MCF 10A (cell line): Measurements from ENCODE around the gene FLRT2. TPM values are rescaled to one million over a fixed set of nuclear protein-coding genes. Genes with fewer than 3 reads are reported as not detected.

Source experiments
- BruUV-seq: library from RNA; stranded (reverse); fragments of 400-500 nt; replicated peaks from 2 replicates; lab custom pipeline; 2021; lab: Mats Ljungman, UMichigan
- CTCF ChIA-PET: fragments of 300-600 bp; sonication (Branson Sonifier 250); formaldehyde crosslinking; extraction: SDS; loops from one replicate; lab custom pipeline; 2021; ENCODE audit warnings: antibody characterized with exemption, inconsistent platforms; lab: Yijun Ruan, JAX
- POLR2A ChIA-PET: fragments of 300-600, 350-650 bp; sonication (Branson Sonifier 250); formaldehyde crosslinking; extraction: SDS; loops from one replicate; lab custom pipeline; 2020; ENCODE audit warnings: antibody characterized with exemption, inconsistent platforms; lab: Yijun Ruan, JAX
- DNase-seq: peaks from one replicate; pipeline ENCODE4 v3.0.0-alpha.2; 2018; ENCODE audit not compliant: unreplicated experiment
- H3K27ac Mint-ChIP-seq: one replicate; pipeline ENCODE4 v1.8.0; 2022; ENCODE audit warnings: mild to moderate bottlenecking, low read depth, mixed read lengths; ENCODE audit not compliant: unreplicated experiment
- H3K27me3 Mint-ChIP-seq: one replicate; pipeline ENCODE4 v1.8.0; 2022; ENCODE audit warnings: mixed read lengths; ENCODE audit not compliant: insufficient read depth, unreplicated experiment
- H3K36me3 Mint-ChIP-seq: one replicate; pipeline ENCODE4 v1.8.0; 2022; ENCODE audit warnings: mild to moderate bottlenecking, moderate library complexity, mixed read lengths; ENCODE audit not compliant: insufficient read depth, unreplicated experiment
- H3K4me1 Mint-ChIP-seq: one replicate; pipeline ENCODE4 v1.8.0; 2022; ENCODE audit warnings: mixed read lengths; ENCODE audit not compliant: insufficient read depth, unreplicated experiment
- H3K4me3 Mint-ChIP-seq: one replicate; pipeline ENCODE4 v1.8.0; 2022; ENCODE audit warnings: mild to moderate bottlenecking, moderate library complexity, mixed read lengths; ENCODE audit not compliant: unreplicated experiment
- H3K9me3 Mint-ChIP-seq: one replicate; pipeline ENCODE4 v1.8.0; 2022; ENCODE audit warnings: mixed read lengths; ENCODE audit not compliant: unreplicated experiment
- CTCF ChIP-seq: fragments of 200-600 bp; IDR thresholded peaks from one replicate; pipeline ENCODE4 v1.8.0; 2022; ENCODE audit warnings: antibody characterized with exemption, mild to moderate bottlenecking; ENCODE audit not compliant: unreplicated experiment
- intact Hi-C: fragments of 100-400 bp; cut with micrococcal nuclease; formaldehyde crosslinking; loops from 2 replicates; pipeline ENCODE4 v1.14.1; 2022
- total RNA-seq: library from RNA; stranded (reverse); gene quantifications from 2 replicates; pipeline ENCODE4 v1.2.3, GENCODE V29; 2022

Gene FLRT2
- total RNA-seq, 1 experiment from 2014 or later = 153 TPM

GRCh38 chr14:85531587-85532373 lies 1.8 kb downstream of the FLRT2 start:
- peak; percentile 89 for DNase-seq
- Mint-ChIP-seq H3K9me3 (no peaks in the 10 kb centered on the region), H3K36me3 (no peaks in the 10 kb centered on the region), H3K4me1 (peaks cover 43% of the 10 kb centered on the region), H3K27me3 (no peaks in the 10 kb centered on the region), H3K4me3 (peak overlapping the region; percentile 86), H3K27ac (peak overlapping the region; percentile 69)
- peak; percentile 37 for TF ChIP-seq CTCF
- POLR2A ChIA-PET = interaction anchor here (0.6 to 7.3 kb wide), 16 partner anchors 14 to 1360 kb away, joined by 3 to 60 read pairs (median 5); no protein-coding TSS in a partner anchor
- CTCF ChIA-PET = interaction anchor here (0.6 to 2.1 kb wide), 6 partner anchors 14 to 1729 kb away, joined by 3 to 10 read pairs (median 3); no protein-coding TSS in a partner anchor
- intact Hi-C loops = loop anchor here (1.0 to 10.0 kb wide), 8 partner anchors 81 to 1543 kb away; no protein-coding TSS in a partner anchor
- no TSS peak for BruUV-seq

- H3K4me3 Mint-ChIP-seq = peak overlapping the region; percentile 86
- peaks cover 41% of the 10 kb centered on the region for H3K4me1 Mint-ChIP-seq
- intact Hi-C loops = loop anchor here (1.0 to 10.0 kb wide), 7 partner anchors 80 to 1544 kb away; no protein-coding TSS in a partner anchor
- DNase-seq = no peak
- H3K27ac Mint-ChIP-seq = peak overlapping the region; percentile 69
- CTCF ChIA-PET = interaction anchor here (0.6 to 0.8 kb wide), 3 partner anchors 33 to 972 kb away, joined by 3 read pairs; no protein-coding TSS in a partner anchor
- H3K9me3 Mint-ChIP-seq = no peaks in the 10 kb centered on the region
- H3K36me3 Mint-ChIP-seq = no peaks in the 10 kb centered on the region
- TF ChIP-seq CTCF = no peak
- H3K27me3 Mint-ChIP-seq = no peaks in the 10 kb centered on the region
- POLR2A ChIA-PET = interaction anchor here (0.6 to 7.3 kb wide), 13 partner anchors 13 to 1327 kb away, joined by 3 to 60 read pairs (median 5); no protein-coding TSS in a partner anchor
- BruUV-seq = no TSS peak
These were observed 2.6 kb downstream of the FLRT2 start for GRCh38 chr14:85532374-85533022.

GRCh38 chr14:85533023-85533860 lies 3.3 kb downstream of the FLRT2 start:
- CTCF ChIA-PET = interaction anchor here (0.5 to 2.8 kb wide), 13 partner anchors 15 to 1348 kb away, joined by 3 to 13 read pairs (median 3); no protein-coding TSS in a partner anchor
- peak overlapping the region; percentile 69 for H3K27ac Mint-ChIP-seq
- TF ChIP-seq CTCF = no peak
- no peaks in the 10 kb centered on the region for H3K27me3 Mint-ChIP-seq
- POLR2A ChIA-PET = interaction anchor here (0.6 to 7.3 kb wide), 13 partner anchors 16 to 1421 kb away, joined by 3 to 60 read pairs (median 4); no protein-coding TSS in a partner anchor
- intact Hi-C loops = loop anchor here (5.0 to 10.0 kb wide), 5 partner anchors 79 to 1526 kb away; no protein-coding TSS in a partner anchor
- H3K4me3 Mint-ChIP-seq = peak overlapping the region; percentile 86
- no peaks in the 10 kb centered on the region for H3K36me3 Mint-ChIP-seq
- peaks cover 38% of the 10 kb centered on the region for H3K4me1 Mint-ChIP-seq
- BruUV-seq = no TSS peak
- no peaks in the 10 kb centered on the region for H3K9me3 Mint-ChIP-seq
- DNase-seq = peak; percentile 93
